Stimulated activated CD4-positive, alpha-beta T cell treated with anti-CD3 and anti-CD28 coated beads, Interleukin-4, amount 100 ng/mL, for 24 hours (primary cell): ENCODE data around the gene MAD2L2.

Experiments used
- DNase-seq: peaks from one replicate; pipeline ENCODE4 v3.0.0-alpha.2; 2020

Gene MAD2L2

DNA sequence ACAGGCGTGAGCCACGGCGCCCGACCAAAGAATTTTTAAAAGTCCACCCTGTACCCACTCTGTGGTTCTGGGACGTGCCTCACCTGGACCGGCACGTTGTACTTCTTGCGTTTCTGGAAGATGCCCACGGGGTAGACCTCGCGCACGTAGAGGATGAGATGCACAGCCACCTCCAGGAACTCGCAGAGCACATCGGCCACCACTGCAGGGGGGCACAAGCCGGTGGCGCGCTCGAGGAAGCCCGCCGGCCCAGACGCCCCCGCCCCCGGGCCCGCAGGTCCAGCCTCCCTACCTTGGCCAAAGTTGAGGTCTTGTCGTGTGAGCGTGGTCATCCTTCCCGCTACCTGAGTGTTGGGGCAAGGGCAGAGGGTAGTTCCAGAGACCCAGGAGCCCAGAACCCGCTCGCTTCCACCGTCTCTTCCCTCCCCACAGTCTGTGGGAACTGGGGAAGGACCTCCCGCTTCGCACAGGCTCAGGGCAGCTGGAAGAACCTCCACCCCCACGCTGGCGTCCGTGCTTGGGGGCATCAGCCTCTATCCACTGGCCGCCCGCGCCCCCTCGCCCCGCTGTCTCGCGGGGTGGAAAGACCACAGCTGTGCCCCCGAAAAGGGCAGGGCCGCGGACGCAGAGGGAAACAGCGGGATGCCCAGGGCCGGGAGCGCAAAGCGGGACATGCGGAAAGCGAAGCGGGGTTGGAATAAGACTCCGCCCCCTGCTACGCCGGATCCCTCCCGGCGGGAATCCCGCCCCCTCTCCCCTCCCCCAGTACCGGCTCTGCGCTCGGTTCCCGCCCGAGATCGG, 478 bp downstream of the MAD2L2 start:
- no peak for DNase-seq

DNA sequence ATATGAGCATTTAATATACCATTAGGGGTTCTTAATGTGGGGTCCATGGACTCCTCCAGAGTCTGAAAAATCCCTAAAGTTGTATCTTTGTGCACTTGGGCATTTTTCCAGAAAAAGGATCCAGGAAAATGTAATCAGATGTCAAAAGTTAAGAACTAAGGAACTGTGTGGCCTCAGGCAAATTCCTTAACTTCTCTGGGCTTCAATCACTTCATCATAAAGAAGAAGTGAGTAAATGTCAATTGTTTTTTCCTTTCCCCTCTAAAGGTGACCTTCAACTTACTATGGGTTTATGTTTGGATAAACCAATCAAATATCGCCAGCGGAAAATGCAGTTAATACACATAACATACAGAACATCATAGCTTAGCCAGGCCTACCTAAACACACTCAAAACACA, 2.5 kb downstream of the MAD2L2 start:
- DNase-seq: no peak

GRCh38 chr1:11676386-11677103, 4.4 kb downstream of the MAD2L2 start:
- DNase-seq: no peak

- no peak for DNase-seq
These were observed 5.6 kb downstream of the MAD2L2 start for GRCh38 chr1:11675325-11675724.

DNA sequence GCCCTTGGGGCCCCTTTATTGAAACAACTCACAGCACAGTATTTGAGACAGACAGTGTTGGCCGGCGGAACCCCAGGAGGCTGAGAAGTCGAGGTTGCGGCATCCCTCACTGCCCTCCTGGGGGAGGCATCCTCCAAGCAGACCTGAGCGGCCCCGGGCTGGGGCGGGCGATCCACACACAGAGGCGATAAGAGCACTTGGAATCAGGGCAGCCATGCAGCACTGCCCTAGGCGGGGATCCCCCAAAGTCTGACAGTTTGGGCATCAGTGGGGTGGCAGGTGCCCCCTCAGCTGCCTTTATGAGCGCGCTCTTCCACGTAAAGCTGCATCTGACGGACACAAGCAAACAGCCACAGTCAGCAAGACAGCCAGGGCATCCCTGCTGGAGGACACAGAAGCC, 6.5 kb downstream of the MAD2L2 start:
- DNase-seq: no peak

- no peak for DNase-seq
These were observed 7.7 kb downstream of the MAD2L2 start for GRCh38 chr1:11673089-11673769.

- no peak for DNase-seq
These were observed 9.2 kb downstream of the MAD2L2 start for GRCh38 chr1:11671544-11672286.

DNA sequence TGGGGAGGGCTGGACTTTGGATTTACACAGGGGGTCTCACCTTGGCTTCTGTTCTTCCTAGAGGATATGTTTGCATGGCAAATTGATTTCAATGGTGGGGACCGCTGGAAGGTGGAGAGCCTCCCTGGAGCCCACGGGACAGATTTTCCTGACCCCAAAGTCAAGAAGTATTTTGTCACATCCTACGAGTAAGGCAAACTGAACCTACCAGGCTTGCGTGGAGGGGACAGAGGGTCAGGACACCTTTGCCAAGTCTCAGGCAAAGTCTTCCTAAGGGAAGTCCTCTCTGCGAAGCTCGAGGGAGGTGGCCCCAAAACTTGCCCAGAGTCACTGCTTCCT, 9.8 kb downstream of the MAD2L2 start:
- DNase-seq: no peak

GRCh38 chr1:11670747-11671146, 10.2 kb downstream of the MAD2L2 start:
- no peak for DNase-seq

GRCh38 chr1:11668516-11668915, 12.4 kb downstream of the MAD2L2 start:
- no peak for DNase-seq

DNA sequence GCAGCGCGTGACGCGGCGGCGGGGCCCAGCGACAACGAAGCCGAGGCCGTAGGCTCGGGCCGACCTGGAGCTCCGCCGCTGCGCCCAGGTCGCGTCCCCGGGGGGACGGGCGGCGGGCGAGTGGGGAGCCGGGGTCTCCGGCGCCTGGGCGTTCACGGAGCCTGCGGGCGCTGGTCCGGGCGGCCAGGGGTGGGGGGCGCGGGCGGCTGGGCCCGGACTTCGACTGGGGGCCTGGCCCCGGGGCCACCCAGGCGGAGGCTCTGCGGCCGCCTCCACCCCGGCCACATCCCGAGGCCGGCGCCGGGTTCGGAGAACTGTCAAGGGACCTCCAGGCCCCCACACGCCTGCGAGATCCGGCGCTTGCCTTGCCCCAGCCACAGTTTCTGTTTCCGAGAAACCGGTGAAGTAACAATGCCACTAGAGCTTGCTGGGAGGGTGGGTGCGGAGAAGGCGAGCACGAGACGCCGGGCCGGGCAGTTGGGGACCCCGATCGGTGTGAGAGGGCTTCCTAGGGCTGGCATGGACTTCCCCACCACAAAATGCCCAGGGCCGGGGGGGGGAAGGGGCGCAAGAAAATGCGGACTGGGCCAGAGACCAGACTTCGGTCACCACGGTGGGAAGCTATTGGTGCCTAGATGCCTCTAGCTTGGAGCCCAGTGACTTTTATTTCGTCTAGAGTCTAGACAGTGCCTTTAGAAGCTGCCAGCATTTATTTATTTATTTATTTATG, 16.4 kb downstream of the MAD2L2 start:
- DNase-seq: peak; percentile 57

- DNase-seq: no peak
These were observed 19.8 kb downstream of the MAD2L2 start for GRCh38 chr1:11661103-11661502.

DNA sequence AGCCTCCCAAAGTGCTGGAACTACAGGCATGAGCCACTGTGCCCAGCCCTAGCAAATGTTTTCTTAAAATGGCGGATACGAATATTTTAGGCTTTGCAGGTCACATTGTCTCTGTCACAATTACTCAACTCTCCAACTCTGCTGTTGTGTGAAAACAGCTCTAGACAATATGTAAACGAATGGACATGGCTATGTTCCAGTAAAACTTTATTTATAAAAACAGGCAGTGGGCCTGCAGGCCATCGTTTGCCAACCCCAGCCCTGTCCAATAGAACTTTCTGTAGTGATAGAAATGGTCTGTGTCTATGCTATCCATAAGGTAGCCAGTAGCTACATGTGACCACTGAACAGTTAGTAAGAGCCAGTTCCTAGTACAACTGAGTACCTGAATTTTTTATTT, 21.2 kb downstream of the MAD2L2 start:
- DNase-seq: no peak

DNA sequence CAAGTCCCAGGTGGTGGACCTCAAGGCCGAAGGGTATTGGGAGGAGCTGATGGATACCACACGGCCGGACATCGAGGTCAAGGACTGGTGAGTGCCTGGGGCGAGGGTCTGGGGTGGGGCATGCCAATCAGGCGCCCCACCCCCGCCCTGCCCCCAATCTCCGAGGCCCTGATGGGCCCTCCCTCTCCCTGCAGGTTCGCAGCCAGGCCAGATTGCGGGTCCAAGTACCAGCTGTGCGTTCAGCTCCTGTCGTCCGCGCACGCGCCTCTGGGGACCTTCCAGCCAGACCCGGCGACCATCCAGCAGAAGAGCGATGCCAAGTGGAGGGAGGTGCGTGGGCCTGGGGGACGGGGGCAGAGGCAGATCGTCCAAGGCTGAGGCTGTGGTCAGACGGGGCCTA, 22.4 kb downstream of the MAD2L2 start:
- no peak for DNase-seq

DNA sequence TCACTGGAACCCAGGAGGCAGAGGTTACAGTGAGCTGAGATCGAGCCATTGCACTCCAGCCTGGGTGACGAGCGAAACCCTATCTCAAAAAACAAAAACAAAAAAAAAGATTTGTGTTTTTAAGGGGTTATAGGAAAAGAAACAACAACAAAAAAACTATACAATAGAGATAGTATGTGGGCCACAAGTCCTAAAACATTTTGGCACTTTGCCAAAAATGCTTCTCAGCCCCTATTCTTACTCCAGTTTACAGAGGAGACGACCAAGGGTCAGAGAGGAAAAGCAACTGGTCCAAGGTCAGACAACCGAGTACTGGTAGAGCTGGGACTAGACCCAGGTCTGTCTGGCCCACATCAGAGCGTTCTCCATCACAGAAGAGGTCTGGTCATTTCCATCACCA, 23.3 kb downstream of the MAD2L2 start:
- no peak for DNase-seq

GRCh38 chr1:11654939-11655808, 25.8 kb downstream of the MAD2L2 start:
- DNase-seq: no peak

DNA sequence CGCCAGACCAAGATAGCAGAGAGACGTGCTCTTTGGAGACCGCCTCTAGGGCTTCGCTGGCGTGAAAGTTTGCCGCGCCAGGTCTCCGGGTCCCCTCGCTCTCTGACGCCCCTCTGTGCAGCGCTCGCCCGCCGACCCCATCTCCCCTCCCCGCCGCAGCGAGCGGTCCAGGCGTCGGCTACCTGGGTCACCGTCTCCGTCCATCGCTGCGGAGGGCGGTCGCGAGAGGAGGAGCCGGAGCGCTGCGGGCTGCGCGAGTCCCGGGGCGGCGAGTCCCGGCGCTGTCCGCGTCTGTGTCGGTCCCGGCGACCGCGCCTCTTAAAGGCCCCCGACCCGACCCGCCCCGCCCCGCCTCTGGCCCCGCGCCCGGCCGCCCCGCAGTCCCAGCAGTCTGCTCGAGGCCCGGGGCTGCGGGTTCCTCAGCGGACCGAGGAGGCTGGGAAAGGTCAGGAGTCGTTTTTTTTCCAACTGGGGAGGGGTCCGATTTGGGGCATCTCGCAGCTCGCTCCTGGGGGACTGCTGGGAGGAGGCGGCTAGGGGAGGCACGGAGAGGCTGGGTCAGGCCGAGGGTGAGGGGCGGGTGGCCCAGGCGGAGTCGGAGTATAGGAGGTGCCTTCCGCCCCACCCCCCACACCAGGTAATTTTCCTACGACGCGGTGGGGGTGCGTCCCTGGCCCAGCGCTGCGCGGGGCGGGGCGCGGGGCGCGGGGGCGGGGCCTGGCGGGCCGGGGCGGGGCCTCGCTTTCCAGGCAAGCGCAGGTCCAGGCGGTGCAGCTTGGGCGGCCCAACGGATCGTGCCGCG, 26.6 kb downstream of the MAD2L2 start, which contains the start of the genes FBXO2 and FBXO44:
Gene FBXO2 (minus strand): TSS at position 293 of the 802 bp plus-strand sequence. CDS start 89 bp downstream, at position 204.
Gene FBXO44 (plus strand): TSS at position 741 of the 802 bp plus-strand sequence. CDS start 959 bp downstream, outside the sequence.
- DNase-seq: peak; percentile 65

- no peak for DNase-seq
These were observed 27.1 kb downstream of the MAD2L2 start for GRCh38 chr1:11653861-11654136.

- DNase-seq: no peak
These were observed 27.7 kb downstream of the MAD2L2 start for GRCh38 chr1:11653101-11653860.
